ENCODE measurements around the gene LRRC32. TPM values are rescaled to one million over a fixed set of nuclear protein-coding genes. Genes with fewer than 3 reads are reported as not detected.

Gene LRRC32
- total RNA-seq, 4 donors from 2014 or later = 15.6 to 42.5 (median 17.9) TPM

DNA sequence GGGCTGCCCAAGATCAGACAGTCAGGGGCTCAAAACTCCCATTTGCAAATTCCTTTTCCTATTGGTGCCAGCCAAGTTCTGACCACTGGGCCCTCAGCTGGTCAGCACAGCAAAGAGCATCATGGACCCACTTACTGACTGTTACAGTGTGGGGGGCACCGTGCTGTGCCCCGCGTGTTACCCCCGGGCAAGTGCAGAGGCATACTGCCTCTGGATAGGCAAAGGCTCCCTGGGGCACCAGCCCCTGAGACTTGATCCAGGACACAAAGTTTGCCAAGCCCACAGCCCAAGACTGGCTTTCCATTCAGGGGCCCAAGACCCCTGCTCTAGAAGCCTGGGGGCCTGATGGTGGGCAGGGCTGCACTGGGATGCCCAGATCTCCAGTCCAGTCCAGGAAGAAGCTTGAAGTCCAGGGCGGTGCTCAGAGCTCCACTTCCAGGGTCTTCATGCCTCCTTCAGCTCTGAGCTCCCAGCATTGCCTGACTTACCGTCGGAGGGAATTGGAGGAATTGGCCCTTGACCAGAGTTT is 6.6 kb downstream of the LRRC32 start:
- TF ChIP-seq POLR2A (IDR thresholded peaks at IDR 0.05) = no peak
- TF ChIP-seq, protein P1, sequence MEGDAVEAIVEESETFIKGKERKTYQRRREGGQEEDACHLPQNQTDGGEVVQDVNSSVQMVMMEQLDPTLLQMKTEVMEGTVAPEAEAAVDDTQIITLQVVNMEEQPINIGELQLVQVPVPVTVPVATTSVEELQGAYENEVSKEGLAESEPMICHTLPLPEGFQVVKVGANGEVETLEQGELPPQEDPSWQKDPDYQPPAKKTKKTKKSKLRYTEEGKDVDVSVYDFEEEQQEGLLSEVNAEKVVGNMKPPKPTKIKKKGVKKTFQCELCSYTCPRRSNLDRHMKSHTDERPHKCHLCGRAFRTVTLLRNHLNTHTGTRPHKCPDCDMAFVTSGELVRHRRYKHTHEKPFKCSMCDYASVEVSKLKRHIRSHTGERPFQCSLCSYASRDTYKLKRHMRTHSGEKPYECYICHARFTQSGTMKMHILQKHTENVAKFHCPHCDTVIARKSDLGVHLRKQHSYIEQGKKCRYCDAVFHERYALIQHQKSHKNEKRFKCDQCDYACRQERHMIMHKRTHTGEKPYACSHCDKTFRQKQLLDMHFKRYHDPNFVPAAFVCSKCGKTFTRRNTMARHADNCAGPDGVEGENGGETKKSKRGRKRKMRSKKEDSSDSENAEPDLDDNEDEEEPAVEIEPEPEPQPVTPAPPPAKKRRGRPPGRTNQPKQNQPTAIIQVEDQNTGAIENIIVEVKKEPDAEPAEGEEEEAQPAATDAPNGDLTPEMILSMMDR (IDR thresholded peaks at IDR 0.05) = no peak
- 80 to 91% methylated on average over 6 to 7 of the region's 7 CpGs for WGBS, 2 donors
- no peak for DNase-seq
- no peaks in the 10 kb centered on the region for H3K27me3 ChIP-seq
- H3K9me3 ChIP-seq = no peaks in the 10 kb centered on the region
- H3K4me1 ChIP-seq = peaks cover 0 to 12% of the 10 kb centered on the region in 2 donors
- H3K27ac ChIP-seq = no peak overlapping the region
- no peak overlapping the region for H3K4me3 ChIP-seq (replicated peaks in 1 of 3)
- intact Hi-C loops (cut with DNase I) = no loop called here
- no peaks in the 10 kb centered on the region for H3K36me3 ChIP-seq

GRCh38 chr11:76663486-76663810 is 7.1 kb downstream of the LRRC32 start:
- Histone ChIP-seq H3K27ac (no peak overlapping the region), H3K4me1 (peaks cover 0 to 12% of the 10 kb centered on the region in 2 donors), H3K27me3 (no peaks in the 10 kb centered on the region), H3K9me3 (no peaks in the 10 kb centered on the region), H3K4me3 (replicated peaks in 1 of 3) (no peak overlapping the region), H3K36me3 (no peaks in the 10 kb centered on the region)
- intact Hi-C loops (cut with DNase I) = no loop called here
- no peak for TF ChIP-seq POLR2A (IDR thresholded peaks at IDR 0.05)
- TF ChIP-seq, protein P1 (IDR thresholded peaks at IDR 0.05) = no peak
- WGBS, 2 donors = 71% methylated on average over 2 of the region's 2 CpGs; no CpG with 5 or more reads in 1 of the 2 donors
- no peak for DNase-seq

DNA sequence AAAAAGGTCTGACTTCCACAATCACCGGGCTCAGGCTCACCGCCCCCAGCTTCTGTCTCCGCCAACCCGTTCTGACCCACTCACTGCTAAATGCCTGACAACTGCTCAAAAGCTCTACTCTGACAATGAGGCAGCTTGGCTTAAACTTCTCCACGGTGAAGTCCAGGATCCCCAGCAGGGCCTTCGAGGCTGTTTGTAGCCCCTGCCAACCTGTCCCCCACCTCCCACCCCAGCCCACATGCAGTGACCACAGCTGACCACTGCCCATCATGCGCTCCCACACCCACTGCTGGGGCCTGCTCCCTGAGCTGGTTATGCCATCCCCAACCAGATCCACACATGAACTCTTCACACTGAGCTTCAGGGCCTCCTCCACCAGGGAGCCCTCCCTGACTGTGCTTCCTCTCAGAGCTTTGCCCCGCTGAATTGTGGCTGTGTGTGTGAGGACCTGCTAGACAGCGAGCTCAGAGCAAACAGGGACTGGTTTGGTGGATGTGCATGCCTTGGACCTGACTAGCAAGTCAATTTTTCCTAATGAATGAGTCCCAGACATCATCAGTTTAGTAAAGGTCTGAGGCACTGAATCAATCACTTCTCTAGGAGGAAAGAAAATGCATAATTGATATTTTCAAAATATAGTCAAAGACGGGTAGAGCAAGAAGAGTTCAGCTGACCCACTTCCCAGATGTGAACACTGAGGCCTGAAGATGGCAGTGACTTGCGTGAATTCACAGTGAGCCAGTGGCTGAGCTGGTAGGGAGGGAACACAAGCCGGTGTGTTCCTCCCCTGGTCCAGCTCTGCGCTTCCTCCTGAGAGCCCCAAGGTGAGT is 7.7 kb downstream of the LRRC32 start:
- TF ChIP-seq, protein P1 (IDR thresholded peaks at IDR 0.05) = no peak
- TF ChIP-seq POLR2A (IDR thresholded peaks at IDR 0.05) = no peak
- peaks cover 0 to 12% of the 10 kb centered on the region in 2 donors for H3K4me1 ChIP-seq
- no peaks in the 10 kb centered on the region for H3K27me3 ChIP-seq
- no peak overlapping the region for H3K4me3 ChIP-seq (replicated peaks in 1 of 3)
- no peak for DNase-seq
- no peaks in the 10 kb centered on the region for H3K36me3 ChIP-seq
- H3K27ac ChIP-seq = no peak overlapping the region
- intact Hi-C loops (cut with DNase I) = no loop called here
- WGBS, 2 donors = 86% methylated on average over 11 to 13 of the region's 13 CpGs
- H3K9me3 ChIP-seq = no peaks in the 10 kb centered on the region

DNA sequence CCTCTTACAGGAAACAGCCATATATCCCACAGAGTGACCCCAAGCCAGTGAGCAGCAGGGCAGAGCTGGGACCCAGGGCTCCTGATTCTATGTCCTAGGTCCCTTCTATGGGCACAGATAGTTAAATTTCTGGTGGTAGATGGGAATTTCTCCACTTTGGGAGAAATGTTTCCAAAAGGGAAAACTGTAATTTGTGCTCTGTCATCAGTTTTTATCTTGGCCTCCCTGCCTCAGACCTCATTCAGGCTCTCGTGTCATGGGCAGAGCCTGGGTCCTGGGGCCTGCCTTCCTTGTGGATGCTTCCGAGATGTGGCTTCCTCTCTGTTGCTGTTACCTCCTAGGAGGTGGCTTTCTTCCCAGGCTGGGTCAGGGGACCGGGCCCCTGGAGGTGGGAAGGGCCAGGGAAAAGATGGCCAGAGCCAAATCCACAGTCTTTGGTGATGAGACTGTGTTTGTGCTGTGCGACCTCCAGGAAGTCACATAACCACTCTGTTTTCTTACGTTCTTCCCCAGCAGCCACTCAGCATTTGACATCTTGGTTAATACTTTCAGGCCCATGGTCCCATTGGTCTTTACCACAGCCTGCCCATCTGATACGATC is 8.6 kb downstream of the LRRC32 start:
- peaks cover 0 to 14% of the 10 kb centered on the region in 2 donors for H3K4me1 ChIP-seq
- H3K36me3 ChIP-seq = no peaks in the 10 kb centered on the region
- intact Hi-C loops (cut with DNase I) = no loop called here
- H3K27me3 ChIP-seq = no peaks in the 10 kb centered on the region
- no peak overlapping the region for H3K27ac ChIP-seq
- WGBS, 2 donors = 81 to 85% methylated on average over 6 of the region's 6 CpGs
- H3K4me3 ChIP-seq (replicated peaks in 1 of 3) = no peak overlapping the region
- DNase-seq = no peak
- TF ChIP-seq, protein P1 (IDR thresholded peaks at IDR 0.05) = no peak
- TF ChIP-seq POLR2A (IDR thresholded peaks at IDR 0.05) = no peak
- no peaks in the 10 kb centered on the region for H3K9me3 ChIP-seq

- 92 to 94% methylated on average over 7 to 10 of the region's 11 CpGs for WGBS, 2 donors
- DNase-seq = no peak
- H3K9me3 ChIP-seq = no peaks in the 10 kb centered on the region
- H3K4me3 ChIP-seq (replicated peaks in 1 of 3) = no peak overlapping the region
- TF ChIP-seq, protein P1 (IDR thresholded peaks at IDR 0.05) = no peak
- no peak for TF ChIP-seq POLR2A (IDR thresholded peaks at IDR 0.05)
- intact Hi-C loops (cut with DNase I) = no loop called here
- no peaks in the 10 kb centered on the region for H3K27me3 ChIP-seq
- no peak overlapping the region for H3K27ac ChIP-seq
- peaks cover 0 to 19% of the 10 kb centered on the region in 2 donors for H3K4me1 ChIP-seq
- no peaks in the 10 kb centered on the region for H3K36me3 ChIP-seq
Measured at GRCh38 chr11:76661306-76661751, 9.2 kb downstream of the LRRC32 start.

Data from thyroid gland (tissue), 4 donors.